Neural cell (in vitro differentiated cells): Measurements from ENCODE around the gene NEURL3. TPM values are rescaled to one million over a fixed set of nuclear protein-coding genes. Genes with fewer than 3 reads are reported as not detected.

ENCODE experiments used
- H2AFZ ChIP-seq: fragments of 200-600, 300-800 bp; sonication (generic), shearing (Covaris generic); 2 replicates; pipeline ENCODE4 v1.6.0; 2014; ENCODE audit warnings: low read depth, mild to moderate bottlenecking, antibody characterized with exemption, low read length, moderate library complexity
- H3F3A ChIP-seq: fragments of 200-600 bp; shearing (Covaris generic); 2 replicates; pipeline ENCODE4 v1.6.1; 2016; ENCODE audit warnings: mild to moderate bottlenecking, moderate library complexity, mixed read lengths, antibody characterized with exemption, low read length; ENCODE audit not compliant: insufficient read depth, poor library complexity, severe bottlenecking
- H3K27ac ChIP-seq: fragments of 200-600, 300-800 bp; sonication (generic), shearing (Covaris generic); 2 replicates; pipeline ENCODE4 v1.5.1; 2014; ENCODE audit warnings: mild to moderate bottlenecking, low read length, moderate library complexity
- H3K27me3 ChIP-seq: fragments of 300-800, 200-600 bp; sonication (generic), shearing (Covaris generic); 2 replicates; pipeline ENCODE4 v1.6.0; 2014; ENCODE audit warnings: mild to moderate bottlenecking, low read depth, low read length, moderate library complexity; ENCODE audit not compliant: insufficient read depth
- H3K36me3 ChIP-seq: fragments of 300-800, 200-600 bp; sonication (generic), shearing (Covaris generic); 2 replicates; pipeline ENCODE4 v1.5.1; 2014; ENCODE audit warnings: mild to moderate bottlenecking, antibody characterized with exemption, low read length, moderate library complexity; ENCODE audit not compliant: insufficient read depth
- H3K4me2 ChIP-seq: fragments of 300-800, 200-600 bp; sonication (generic), shearing (Covaris generic); 2 replicates; pipeline ENCODE4 v1.6.0; 2014; ENCODE audit warnings: mild to moderate bottlenecking, low read length
- H3K4me3 ChIP-seq: fragments of 300-800, 200-600 bp; sonication (generic), shearing (Covaris generic); 2 replicates; pipeline ENCODE4 v1.5.1; 2014; ENCODE audit warnings: mild to moderate bottlenecking, low read length, moderate library complexity
- H3K79me2 ChIP-seq: fragments of 200-600 bp; shearing (Covaris generic); replicated peaks from 2 replicates; pipeline ENCODE4 v1.6.0; 2014; ENCODE audit warnings: mild to moderate bottlenecking, low read length, moderate library complexity; ENCODE audit not compliant: insufficient read depth
- H3K9ac ChIP-seq: fragments of 300-800, 200-600 bp; sonication (generic), shearing (Covaris generic); 2 replicates; pipeline ENCODE4 v1.6.1; 2016; ENCODE audit warnings: mild to moderate bottlenecking, low read length, mixed read lengths
- H3K9me2 ChIP-seq: fragments of 200-600 bp; shearing (Covaris generic); 2 replicates; pipeline ENCODE4 v1.6.1; 2016; ENCODE audit warnings: mild to moderate bottlenecking, low read length, mixed read lengths; ENCODE audit not compliant: insufficient read depth
- H3K9me3 ChIP-seq: fragments of 200-600, 300-800 bp; sonication (generic), shearing (Covaris generic); 2 replicates; pipeline ENCODE4 v1.6.1; 2016; ENCODE audit warnings: mild to moderate bottlenecking, mixed run types, low read length, moderate library complexity, mixed read lengths
- H4K20me1 ChIP-seq: fragments of 200-600 bp; shearing (Covaris generic); 2 replicates; pipeline ENCODE4 v1.6.1; 2016; ENCODE audit warnings: mild to moderate bottlenecking, mixed run types; ENCODE audit not compliant: insufficient read depth
- EP300 ChIP-seq: fragments of 450-650 bp; conservative IDR thresholded peaks from 2 replicates; pipeline ENCODE4 v1.6.1; 2014; ENCODE audit warnings: antibody characterized with exemption, mild to moderate bottlenecking, moderate library complexity; ENCODE audit not compliant: poor library complexity, severe bottlenecking
- EZH2 ChIP-seq: fragments of 200-600, 300-800 bp; shearing (Covaris generic), sonication (generic); IDR thresholded peaks from 2 replicates; pipeline ENCODE4 v1.6.1; 2014; ENCODE audit warnings: antibody characterized with exemption, low read length, borderline replicate concordance, mild to moderate bottlenecking; ENCODE audit not compliant: insufficient read depth, poor library complexity, severe bottlenecking
- MXI1 ChIP-seq: fragments of 450-650 bp; conservative IDR thresholded peaks from 2 replicates; pipeline ENCODE4 v1.6.1; 2014; ENCODE audit warnings: antibody characterized with exemption, mild to moderate bottlenecking; ENCODE audit not compliant: poor library complexity, severe bottlenecking
- POLR2AphosphoS5 ChIP-seq: IDR thresholded peaks from 2 replicates; pipeline ENCODE4 v1.6.1; 2012
- RAD21 ChIP-seq: fragments of 450-650 bp; conservative IDR thresholded peaks from 2 replicates; pipeline ENCODE4 v1.6.1; 2014; ENCODE audit warnings: antibody characterized with exemption, mild to moderate bottlenecking, moderate library complexity
- SMC3 ChIP-seq: fragments of 450-650 bp; conservative IDR thresholded peaks from 2 replicates; pipeline ENCODE4 v1.6.1; 2014; ENCODE audit warnings: antibody characterized with exemption, mild to moderate bottlenecking, moderate library complexity; ENCODE audit not compliant: poor library complexity
- TAF1 ChIP-seq: IDR thresholded peaks from 2 replicates; pipeline ENCODE4 v1.6.1; 2012; ENCODE audit warnings: low read depth
- polyA plus RNA-seq: library from polyadenylated mRNA; depleted of rRNA; stranded (reverse); fragments of >200 nt; gene quantifications from 2 replicates; pipeline ENCODE4 v1.2.3, GENCODE V29; 2014
- TF ChIP-seq, protein P1 (sequence below): IDR thresholded peaks from 2 replicates; pipeline ENCODE4 v1.6.1; 2012; ENCODE audit warnings: borderline replicate concordance
- TF ChIP-seq, protein P2 (sequence below): fragments of 450-650 bp; IDR thresholded peaks from 2 replicates; pipeline ENCODE4 v1.5.1; 2014; ENCODE audit warnings: antibody characterized with exemption, mild to moderate bottlenecking, moderate library complexity; ENCODE audit not compliant: poor library complexity, severe bottlenecking

NEURL3 gene
- polyA plus RNA-seq, 1 donor from 2014 or later: not detected

DNA sequence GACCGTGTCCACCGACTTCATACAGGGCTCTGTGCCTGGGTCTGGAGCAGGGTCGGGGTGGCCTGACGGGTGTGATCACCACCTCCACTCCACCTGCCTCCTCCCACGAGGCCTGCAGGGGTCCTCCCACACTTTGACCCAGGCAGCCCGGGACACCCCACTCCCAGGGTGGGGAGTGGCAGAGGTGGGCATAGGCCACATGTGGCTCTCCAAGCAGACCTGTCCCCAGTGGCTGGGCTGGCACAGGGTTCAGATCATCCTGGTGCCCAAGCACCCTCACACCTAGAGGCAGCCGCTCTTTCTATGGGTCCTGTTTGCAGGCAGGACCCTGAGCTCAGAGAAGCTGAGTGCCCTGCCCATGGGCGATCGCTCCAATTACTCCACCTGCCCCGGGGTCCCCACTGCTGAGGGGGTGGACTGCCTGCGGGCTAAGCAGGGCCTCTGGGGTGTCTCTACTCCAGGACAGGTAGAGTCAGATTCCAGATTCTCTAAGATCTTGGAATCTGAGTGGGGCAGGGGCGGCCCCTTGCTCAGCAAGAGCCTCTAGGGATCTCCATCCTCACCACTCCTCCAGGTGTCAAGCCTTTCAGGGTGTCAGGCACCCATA is 1.4 kb downstream of the NEURL3 start:
- no peak overlapping the region for H3K4me2 ChIP-seq
- H4K20me1 ChIP-seq: no peaks in the 10 kb centered on the region
- H3K27ac ChIP-seq: no peak overlapping the region
- H3F3A ChIP-seq: no peaks in the 10 kb centered on the region
- no peak overlapping the region for H3K4me3 ChIP-seq
- TF ChIP-seq, protein P1, sequence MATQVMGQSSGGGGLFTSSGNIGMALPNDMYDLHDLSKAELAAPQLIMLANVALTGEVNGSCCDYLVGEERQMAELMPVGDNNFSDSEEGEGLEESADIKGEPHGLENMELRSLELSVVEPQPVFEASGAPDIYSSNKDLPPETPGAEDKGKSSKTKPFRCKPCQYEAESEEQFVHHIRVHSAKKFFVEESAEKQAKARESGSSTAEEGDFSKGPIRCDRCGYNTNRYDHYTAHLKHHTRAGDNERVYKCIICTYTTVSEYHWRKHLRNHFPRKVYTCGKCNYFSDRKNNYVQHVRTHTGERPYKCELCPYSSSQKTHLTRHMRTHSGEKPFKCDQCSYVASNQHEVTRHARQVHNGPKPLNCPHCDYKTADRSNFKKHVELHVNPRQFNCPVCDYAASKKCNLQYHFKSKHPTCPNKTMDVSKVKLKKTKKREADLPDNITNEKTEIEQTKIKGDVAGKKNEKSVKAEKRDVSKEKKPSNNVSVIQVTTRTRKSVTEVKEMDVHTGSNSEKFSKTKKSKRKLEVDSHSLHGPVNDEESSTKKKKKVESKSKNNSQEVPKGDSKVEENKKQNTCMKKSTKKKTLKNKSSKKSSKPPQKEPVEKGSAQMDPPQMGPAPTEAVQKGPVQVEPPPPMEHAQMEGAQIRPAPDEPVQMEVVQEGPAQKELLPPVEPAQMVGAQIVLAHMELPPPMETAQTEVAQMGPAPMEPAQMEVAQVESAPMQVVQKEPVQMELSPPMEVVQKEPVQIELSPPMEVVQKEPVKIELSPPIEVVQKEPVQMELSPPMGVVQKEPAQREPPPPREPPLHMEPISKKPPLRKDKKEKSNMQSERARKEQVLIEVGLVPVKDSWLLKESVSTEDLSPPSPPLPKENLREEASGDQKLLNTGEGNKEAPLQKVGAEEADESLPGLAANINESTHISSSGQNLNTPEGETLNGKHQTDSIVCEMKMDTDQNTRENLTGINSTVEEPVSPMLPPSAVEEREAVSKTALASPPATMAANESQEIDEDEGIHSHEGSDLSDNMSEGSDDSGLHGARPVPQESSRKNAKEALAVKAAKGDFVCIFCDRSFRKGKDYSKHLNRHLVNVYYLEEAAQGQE: no peak
- TF ChIP-seq, protein P2, sequence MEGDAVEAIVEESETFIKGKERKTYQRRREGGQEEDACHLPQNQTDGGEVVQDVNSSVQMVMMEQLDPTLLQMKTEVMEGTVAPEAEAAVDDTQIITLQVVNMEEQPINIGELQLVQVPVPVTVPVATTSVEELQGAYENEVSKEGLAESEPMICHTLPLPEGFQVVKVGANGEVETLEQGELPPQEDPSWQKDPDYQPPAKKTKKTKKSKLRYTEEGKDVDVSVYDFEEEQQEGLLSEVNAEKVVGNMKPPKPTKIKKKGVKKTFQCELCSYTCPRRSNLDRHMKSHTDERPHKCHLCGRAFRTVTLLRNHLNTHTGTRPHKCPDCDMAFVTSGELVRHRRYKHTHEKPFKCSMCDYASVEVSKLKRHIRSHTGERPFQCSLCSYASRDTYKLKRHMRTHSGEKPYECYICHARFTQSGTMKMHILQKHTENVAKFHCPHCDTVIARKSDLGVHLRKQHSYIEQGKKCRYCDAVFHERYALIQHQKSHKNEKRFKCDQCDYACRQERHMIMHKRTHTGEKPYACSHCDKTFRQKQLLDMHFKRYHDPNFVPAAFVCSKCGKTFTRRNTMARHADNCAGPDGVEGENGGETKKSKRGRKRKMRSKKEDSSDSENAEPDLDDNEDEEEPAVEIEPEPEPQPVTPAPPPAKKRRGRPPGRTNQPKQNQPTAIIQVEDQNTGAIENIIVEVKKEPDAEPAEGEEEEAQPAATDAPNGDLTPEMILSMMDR: no peak
- TF ChIP-seq MXI1: no peak
- H3K27me3 ChIP-seq: no peaks in the 10 kb centered on the region
- no peaks in the 10 kb centered on the region for H3K79me2 ChIP-seq
- no peak overlapping the region for H3K9ac ChIP-seq
- no peaks in the 10 kb centered on the region for H3K36me3 ChIP-seq
- no peaks in the 10 kb centered on the region for H3K9me3 ChIP-seq
- no peaks in the 10 kb centered on the region for H3K9me2 ChIP-seq
- no peak overlapping the region for H2AFZ ChIP-seq

DNA sequence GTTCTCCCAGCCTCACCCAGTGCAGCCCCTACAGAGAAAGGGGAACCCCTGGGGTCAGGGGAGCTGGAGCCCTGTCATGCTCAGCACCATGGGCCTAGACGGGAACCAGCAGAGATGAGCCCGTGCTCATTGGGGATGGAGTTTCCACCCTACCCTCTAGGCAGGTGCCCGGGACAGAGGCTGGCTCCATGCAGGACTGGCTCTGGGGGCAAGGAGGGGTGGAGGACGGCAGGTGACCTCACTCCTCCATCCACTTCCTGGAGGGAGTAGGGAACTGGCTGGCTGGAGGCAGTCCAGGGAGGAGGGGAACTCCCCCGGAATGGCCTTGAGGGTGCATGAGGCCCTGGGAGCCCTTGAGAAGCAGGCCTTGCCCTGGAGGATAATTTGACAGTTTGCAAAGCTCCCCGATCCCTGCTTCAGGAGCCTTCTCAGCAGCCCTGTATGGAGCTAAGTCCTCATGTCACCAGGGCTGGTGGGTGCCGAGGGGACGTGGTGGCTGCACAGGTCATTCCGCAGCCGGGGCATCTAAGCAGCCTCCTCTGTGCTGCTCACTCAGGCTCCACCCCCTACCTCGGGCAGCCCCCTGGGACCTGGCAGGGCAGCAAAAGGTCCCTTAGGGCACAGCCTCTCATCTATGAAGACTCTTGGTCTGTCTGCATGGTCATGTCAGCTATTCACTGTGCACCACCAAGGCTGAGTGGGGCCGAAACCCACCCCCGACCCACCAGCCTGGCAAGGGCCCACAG is 2.1 kb downstream of the NEURL3 start:
- H3K9me3 ChIP-seq: no peaks in the 10 kb centered on the region
- H3K9me2 ChIP-seq: no peaks in the 10 kb centered on the region
- H4K20me1 ChIP-seq: no peaks in the 10 kb centered on the region
- H3K9ac ChIP-seq: no peak overlapping the region
- no peaks in the 10 kb centered on the region for H3K27me3 ChIP-seq
- H3K36me3 ChIP-seq: no peaks in the 10 kb centered on the region
- no peaks in the 10 kb centered on the region for H3K79me2 ChIP-seq
- TF ChIP-seq, protein P1: no peak
- TF ChIP-seq POLR2AphosphoS5 (no peak), EZH2 (no peak), EP300 (no peak), TAF1 (no peak), RAD21 (no peak), SMC3 (no peak), MXI1 (no peak)
- TF ChIP-seq, protein P2: no peak
- no peak overlapping the region for H2AFZ ChIP-seq
- H3K4me2 ChIP-seq: no peak overlapping the region
- no peak overlapping the region for H3K27ac ChIP-seq
- no peaks in the 10 kb centered on the region for H3F3A ChIP-seq
- H3K4me3 ChIP-seq: no peak overlapping the region
